K562 (cell line): ENCODE measurements around the gene ATRNL1. TPM values are rescaled to one million over a fixed set of nuclear protein-coding genes. Genes with fewer than 3 reads are reported as not detected.

Experiments used
- ATAC-seq: fragments of 200-7000 bp; cut with Tn5 transposase; 3 replicates; pipeline ENCODE4 v1.9.1; 2020; ENCODE audit warnings: moderate library complexity
- BruUV-seq: library from RNA; stranded (reverse); fragments of 400-500 nt; replicated peaks from 2 replicates; lab custom pipeline; 2021; lab: Mats Ljungman, UMichigan
- CTCF ChIA-PET: fragments of 300-600 bp; formaldehyde crosslinking; extraction: SDS; loops from one replicate; lab custom pipeline; 2021; ENCODE audit warnings: low intra/inter-chr PET ratio; lab: Yijun Ruan, JAX
- POLR2A ChIA-PET: fragments of 300-600, 350-650 bp; sonication (Branson Sonifier 250); formaldehyde crosslinking; extraction: SDS; loops from one replicate; lab custom pipeline; 2021; ENCODE audit warnings: antibody characterized with exemption, inconsistent platforms; lab: Yijun Ruan, JAX
- DNase-seq, 4 experiments: peaks; one replicate each; pipeline versions ENCODE4 v3.0.0 to v3.0.0-alpha.2; 2011 to 2018; ENCODE audit warnings: low spot score in 3 of 4, mixed read lengths in 3 of 4; ENCODE audit errors: extremely low read depth in 1 of 4
- FAIRE-seq: peaks from 2 replicates; lab custom pipeline; 2011; peaks lifted over from hg19 to GRCh38; lab: Jason Lieb, UNC
- H2AFZ ChIP-seq: 2 replicates; pipeline ENCODE4 v1.6.0; 2011; ENCODE audit warnings: low read depth, low read length, control low read depth, inconsistent platforms
- H3K27ac ChIP-seq: fragments of 200-600 bp; 3 replicates; pipeline ENCODE4 v1.8.0; 2011; ENCODE audit warnings: low read depth, mild to moderate bottlenecking, control low read depth, inconsistent platforms, low read length, moderate library complexity, mixed read lengths; ENCODE audit errors: extremely low read depth
- H3K27me3 ChIP-seq, 2 experiments: fragments of 300-600 bp in 1 of 2; 2 replicates in 1 of 2; 3 replicates in 1 of 2; pipeline versions ENCODE4 v1.6.0 to v1.8.0; 2011; ENCODE audit warnings: inconsistent platforms in 2 of 2, low read length in 2 of 2, mild to moderate bottlenecking in 1 of 2, mixed read lengths in 1 of 2, moderate library complexity in 1 of 2; ENCODE audit not compliant: control insufficient read depth in 2 of 2, insufficient read depth in 2 of 2
- H3K36me3 ChIP-seq: fragments of 300-600 bp; 3 replicates; pipeline ENCODE4 v1.8.0; 2011; ENCODE audit warnings: mild to moderate bottlenecking, low read length, inconsistent platforms; ENCODE audit not compliant: control insufficient read depth, insufficient read depth
- H3K4me1 ChIP-seq, 2 experiments: fragments of 200-600 bp in 1 of 2; replicated peaks in 1 of 2; 2 replicates in 1 of 2; 3 replicates in 1 of 2; pipeline versions ENCODE4 v1.5.1 to v1.8.0; 2011; ENCODE audit warnings: inconsistent platforms in 2 of 2, low read length in 2 of 2, mild to moderate bottlenecking in 1 of 2, mixed read lengths in 1 of 2, moderate library complexity in 1 of 2; ENCODE audit not compliant: control insufficient read depth in 2 of 2, insufficient read depth in 2 of 2
- H3K4me2 ChIP-seq: 2 replicates; pipeline ENCODE4 v1.6.1; 2011; ENCODE audit warnings: low read length, control low read depth, inconsistent platforms, mixed read lengths; ENCODE audit not compliant: insufficient read depth
- H3K4me3 ChIP-seq: fragments of 200-600 bp; sonication (generic), shearing (Covaris generic); 2 replicates; pipeline ENCODE4 v1.5.1; 2016; ENCODE audit warnings: control low read depth, inconsistent platforms
- H3K79me2 ChIP-seq: fragments of 200-600 bp; 3 replicates; pipeline ENCODE4 v1.8.0; 2011; ENCODE audit warnings: low read length, inconsistent platforms; ENCODE audit not compliant: control insufficient read depth, insufficient read depth
- H3K9ac ChIP-seq, 2 experiments: 2 replicates each; pipeline versions ENCODE4 v1.6.0 to v1.6.1; 2011; ENCODE audit warnings: low read depth in 2 of 2, low read length in 2 of 2, control low read depth in 1 of 2, inconsistent platforms in 1 of 2, mild to moderate bottlenecking in 1 of 2, mixed read lengths in 1 of 2; ENCODE audit not compliant: insufficient read depth in 1 of 2
- H3K9me1 ChIP-seq: one replicate; pipeline ENCODE4 v1.6.0; 2011; ENCODE audit warnings: inconsistent platforms, mild to moderate bottlenecking, low read length, moderate library complexity; ENCODE audit not compliant: control insufficient read depth, insufficient read depth
- H3K9me3 ChIP-seq: replicated peaks from 2 replicates; pipeline ENCODE4 v1.5.1; 2011; ENCODE audit warnings: low read depth, low read length, inconsistent platforms; ENCODE audit not compliant: control insufficient read depth, insufficient read depth
- H4K20me1 ChIP-seq: replicated peaks from 2 replicates; pipeline ENCODE4 v1.6.1; 2011; ENCODE audit warnings: low read length, inconsistent platforms, mixed read lengths; ENCODE audit not compliant: control insufficient read depth, insufficient read depth
- ADNP ChIP-seq: fragments of 200-800 bp; sonication (Bioruptor generic); IDR thresholded peaks from 2 replicates; pipeline ENCODE4 v1.6.1; 2016; ENCODE audit warnings: missing genetic modification characterization, missing compliant biosample characterization
- ESRRB ChIP-seq: fragments of 250-450 bp; sonication (Bioruptor Pico); IDR thresholded peaks from 2 replicates; pipeline ENCODE4 v1.5.0; 2020; ENCODE audit warnings: mild to moderate bottlenecking, moderate library complexity, borderline replicate concordance
- GTF2A2 ChIP-seq: IDR thresholded peaks from 2 replicates; pipeline ENCODE4 v1.6.1; 2016; ENCODE audit warnings: mild to moderate bottlenecking, missing genetic modification characterization, missing compliant biosample characterization
- LCOR ChIP-seq: sonication (generic); formaldehyde crosslinking; IDR thresholded peaks from 2 replicates; pipeline ENCODE4 v1.8.0; 2022; ENCODE audit warnings: mild to moderate bottlenecking, missing genetic modification reagents
- MITF ChIP-seq: IDR thresholded peaks from 2 replicates; pipeline ENCODE4 v1.6.1; 2014; ENCODE audit warnings: antibody characterized with exemption
- MXD1 ChIP-seq: fragments of 250-450 bp; sonication (Bioruptor Pico); IDR thresholded peaks from 2 replicates; pipeline ENCODE4 v1.8.0; 2021; ENCODE audit warnings: borderline replicate concordance, mild to moderate bottlenecking, moderate library complexity; ENCODE audit not compliant: poor library complexity, severe bottlenecking
- PHF8 ChIP-seq: fragments of 200-600 bp; sonication (generic); IDR thresholded peaks from 2 replicates; pipeline ENCODE4 v1.6.1; 2012; ENCODE audit warnings: mixed run types, mild to moderate bottlenecking, inconsistent platforms, low read length, moderate library complexity, borderline replicate concordance
- SAFB2 ChIP-seq: fragments of 200-400 bp; formaldehyde crosslinking; IDR thresholded peaks from 2 replicates; pipeline ENCODE4 v1.6.1; 2018; ENCODE audit warnings: borderline replicate concordance, low read length, low read depth, moderate library complexity; ENCODE audit not compliant: severe bottlenecking
- ZBTB2 ChIP-seq: fragments of 450-650 bp; IDR thresholded peaks from 2 replicates; pipeline ENCODE4 v1.6.1; 2016; ENCODE audit warnings: antibody characterized with exemption
- ZFPM2 ChIP-seq: fragments of 250-450 bp; sonication (Bioruptor Pico); IDR thresholded peaks from 2 replicates; pipeline ENCODE4 v1.5.1; 2022; ENCODE audit warnings: mild to moderate bottlenecking
- ZNF79 ChIP-seq: fragments of 250-450 bp; sonication (Bioruptor Pico); IDR thresholded peaks from 2 replicates; pipeline ENCODE4 v1.4.0; 2020; ENCODE audit warnings: low read depth, mild to moderate bottlenecking, moderate library complexity
- WGBS: fragments of 100-300 bp; shearing (Covaris generic); methylation state at CpG from one replicate; pipeline ENCODE4 v1.1.6; 2016; ENCODE audit warnings: low coverage, mixed read lengths; ENCODE audit not compliant: insufficient coverage; ENCODE audit errors: missing lambda C conversion rate; 5-methylcytosine and 5-hydroxymethylcytosine counted together
- in situ Hi-C: fragments of 300-500 bp; cut with MboI; formaldehyde crosslinking; loops from 4 replicates; pipeline ENCODE4 v1.15.0; 2018; ENCODE audit warnings: inconsistent platforms, mixed read lengths
- intact Hi-C: fragments of 100-400 bp; cut with micrococcal nuclease; formaldehyde crosslinking; loops from 2 replicates; pipeline ENCODE4 v1.14.2; 2022
- polyA plus RNA-seq, 8 experiments: library from polyadenylated mRNA; depleted of rRNA in 4 of 8; stranded (reverse) in 5 of 8; unstranded in 3 of 8; fragments of >200 nt; fragmentation: Nextera tagmentation in 2 of 8; fragmentation: Illumina TruSeq in 1 of 8; extraction: Ambion mirVana in 2 of 8; extraction: Trizol in 1 of 8; gene quantifications; 2 replicates each; pipeline versions ENCODE4 v1.2.1 to v1.2.3, GENCODE V29; 2011 to 2014; ENCODE audit warnings: inconsistent platforms in 1 of 8, missing spikeins in 1 of 8
- total RNA-seq, 7 experiments: library from RNA; depleted of rRNA in 6 of 7; stranded (reverse); fragments of >200 nt in 6 of 7; fragmentation: Illumina TruSeq in 2 of 7; extraction: Trizol in 2 of 7; gene quantifications; 2 replicates each; pipeline versions ENCODE4 v1.2.1 to v1.2.3, GENCODE V29; 2011 to 2021; ENCODE audit warnings: low replicate concordance in 1 of 7

The ATRNL1 gene
- total and polyA plus RNA-seq, 9 of the 15 experiments (the other 6 are each of a cell fraction or from before 2014, with no cell fraction given), result 0.18 TPM; not detected in 8

- CTCF ChIA-PET, result no interaction called here
- intact Hi-C loops, result no loop called here
- 0% methylated on average over 5 of the region's 5 CpGs for WGBS
- no TSS peak for BruUV-seq
- no peaks in the 10 kb centered on the region for H4K20me1 ChIP-seq
- H3K27me3 ChIP-seq, result no peaks in the 10 kb centered on the region
- no peak for TF ChIP-seq ZFPM2 (CRISPR knock-in tag)
- TF ChIP-seq MITF, result no peak
- TF ChIP-seq PHF8, result no peak
- TF ChIP-seq SAFB2, result no peak
- no peak for TF ChIP-seq MXD1 (CRISPR knock-in tag)
- no peak for TF ChIP-seq GTF2A2 (tag)
- no peak for TF ChIP-seq ZBTB2
- no peak for TF ChIP-seq ZNF79 (CRISPR knock-in tag)
- no peak for TF ChIP-seq ADNP (tag)
- no peak for TF ChIP-seq ESRRB
- TF ChIP-seq LCOR (CRISPR knock-in tag), result no peak
- H3K4me2 ChIP-seq, result no peak overlapping the region
- no peak overlapping the region for H3K4me3 ChIP-seq
- no peaks in the 10 kb centered on the region for H3K79me2 ChIP-seq
- no peaks in the 10 kb centered on the region for H3K4me1 ChIP-seq
- no peak overlapping the region for H3K9ac ChIP-seq
- no peak overlapping the region for H3K27ac ChIP-seq
- ATAC-seq, result no peak
- no peak for DNase-seq
- no peak for FAIRE-seq
- no peaks in the 10 kb centered on the region for H3K9me1 ChIP-seq
- H3K9me3 ChIP-seq, result no peaks in the 10 kb centered on the region
- no peaks in the 10 kb centered on the region for H3K36me3 ChIP-seq
- no peak overlapping the region for H2AFZ ChIP-seq
- POLR2A ChIA-PET, result no interaction called here
- in situ Hi-C loops, result no loop called here
Observed at GRCh38 chr10:115084277-115084850, 8.8 kb upstream of the ATRNL1 start.
